ENCODE data around the gene TMEM165.

TMEM165 gene

GRCh38 chr4:55442541-55442940, 46.8 kb downstream of the TMEM165 start:
- Histone ChIP-seq H3K4me1 (ENCODE audit: control insufficient read depth, insufficient read depth, low read length) (no peaks in the 10 kb centered on the region), H3K36me3 (ENCODE audit: control insufficient read depth in 2 of 2, insufficient read depth in 1 of 2, low read length in 2 of 2) (peaks cover 0 to 69% of the 10 kb centered on the region in 2 experiments; a peak in 2 of 3 replicates), H3K9me3 (ENCODE audit: control insufficient read depth, insufficient read depth, low read depth, low read length) (no peaks in the 10 kb centered on the region), H3K4me3 (ENCODE audit: low read depth, low read length) (no peak overlapping the region), H3K27ac (ENCODE audit: extremely low read depth, low read depth, low read length) (no peak overlapping the region)
- ChIA-PET CTCF (interaction anchor here (0.9 kb wide), 1 partner anchor 471 kb away, joined by 3 read pairs; no protein-coding TSS in a partner anchor), POLR2A (no interaction called here)
- TF ChIP-seq GLIS2 (tag by site-specific recombination; IDR thresholded peaks at IDR 0.05) (no peak), ZBTB44 (tag by site-specific recombination; IDR thresholded peaks at IDR 0.05) (no peak), SCRT1 (tag by site-specific recombination; IDR thresholded peaks at IDR 0.05; ENCODE audit: borderline replicate concordance) (no peak), ZNF555 (tag by site-specific recombination; conservative IDR thresholded peaks at IDR 0.05) (no peak), ZBTB6 (tag by site-specific recombination; IDR thresholded peaks at IDR 0.05) (no peak), ZNF843 (tag by site-specific recombination; IDR thresholded peaks at IDR 0.05) (no peak), FEZF1 (tag by site-specific recombination; IDR thresholded peaks at IDR 0.05) (no peak), SCRT2 (tag by site-specific recombination; IDR thresholded peaks at IDR 0.05) (no peak), GFI1B (tag by site-specific recombination; IDR thresholded peaks at IDR 0.05) (no peak), HOXC10 (CRISPR knock-in tag; IDR thresholded peaks at IDR 0.05) (no peak), ZNF16 (tag by site-specific recombination; IDR thresholded peaks at IDR 0.05; ENCODE audit: low read depth) (no peak)

- no peak for TF ChIP-seq ZNF629 (tag by site-specific recombination; IDR thresholded peaks at IDR 0.05)
- TF ChIP-seq ZNF654 (tag by site-specific recombination; IDR thresholded peaks at IDR 0.05; ENCODE audit: low read depth): peak; percentile 29
- POLR2A ChIA-PET: no interaction called here
- Histone ChIP-seq H3K27ac (ENCODE audit: extremely low read depth, low read depth, low read length) (no peak overlapping the region), H3K4me1 (ENCODE audit: control insufficient read depth, insufficient read depth, low read length) (no peaks in the 10 kb centered on the region), H3K36me3 (ENCODE audit: control insufficient read depth in 2 of 2, insufficient read depth in 1 of 2, low read length in 2 of 2) (peaks cover 5 to 69% of the 10 kb centered on the region in 2 experiments; a peak in 2 of 3 replicates), H3K9me3 (ENCODE audit: control insufficient read depth, insufficient read depth, low read depth, low read length) (no peaks in the 10 kb centered on the region), H3K4me3 (ENCODE audit: low read depth, low read length) (no peak overlapping the region)
- CTCF ChIA-PET: interaction anchor here (0.6 to 1.2 kb wide), 5 partner anchors 12 to 421 kb away, joined by 3 to 5 read pairs (median 3); partner anchors contain the start of gene SRD5A3
Observed at GRCh38 chr4:55444827-55445226, 49.1 kb downstream of the TMEM165 start.

GRCh38 chr4:55445921-55446577, 50.3 kb downstream of the TMEM165 start:
- Histone ChIP-seq H3K27ac (ENCODE audit: extremely low read depth, low read depth, low read length) (no peak overlapping the region), H3K36me3 (ENCODE audit: control insufficient read depth in 2 of 2, insufficient read depth in 1 of 2, low read length in 2 of 2) (peaks cover 5 to 73% of the 10 kb centered on the region in 2 experiments; a peak in 2 of 3 replicates), H3K9me3 (ENCODE audit: control insufficient read depth, insufficient read depth, low read depth, low read length) (no peaks in the 10 kb centered on the region), H3K4me3 (ENCODE audit: low read depth, low read length) (no peak overlapping the region), H3K4me1 (ENCODE audit: control insufficient read depth, insufficient read depth, low read length) (no peaks in the 10 kb centered on the region)
- TF ChIP-seq GLI4 (tag by site-specific recombination; IDR thresholded peaks at IDR 0.05): no peak
- TF ChIP-seq SP3 (tag by site-specific recombination; IDR thresholded peaks at IDR 0.05): no peak
- no peak for TF ChIP-seq ZNF707 (tag by site-specific recombination; IDR thresholded peaks at IDR 0.05)
- CTCF ChIA-PET: interaction anchor here (0.7 to 1.2 kb wide), 4 partner anchors 73 to 421 kb away, joined by 3 read pairs; no protein-coding TSS in a partner anchor
- POLR2A ChIA-PET: interaction anchor here (0.6 to 0.7 kb wide), 2 partner anchors 32 to 54 kb away, joined by 3 read pairs; no protein-coding TSS in a partner anchor

- Histone ChIP-seq H3K36me3 (ENCODE audit: control insufficient read depth in 2 of 2, insufficient read depth in 1 of 2, low read length in 2 of 2) (peaks cover 5 to 71% of the 10 kb centered on the region in 2 experiments; a peak in 2 of 3 replicates), H3K4me1 (ENCODE audit: control insufficient read depth, insufficient read depth, low read length) (no peaks in the 10 kb centered on the region), H3K4me3 (ENCODE audit: low read depth, low read length) (no peak overlapping the region), H3K27ac (ENCODE audit: extremely low read depth, low read depth, low read length) (no peak overlapping the region), H3K9me3 (ENCODE audit: control insufficient read depth, insufficient read depth, low read depth, low read length) (no peaks in the 10 kb centered on the region)
- CTCF ChIA-PET: interaction anchor here (0.7 kb wide), 2 partner anchors 73 to 193 kb away, joined by 3 read pairs; no protein-coding TSS in a partner anchor
- POLR2A ChIA-PET: no interaction called here
- TF ChIP-seq TCF7L2 (IDR thresholded peaks at IDR 0.05; ENCODE audit: borderline replicate concordance, low read depth, low read length): no peak
- no peak for TF ChIP-seq ZNF521 (tag by site-specific recombination; IDR thresholded peaks at IDR 0.05)
- no peak for TF ChIP-seq ZNF548 (tag by site-specific recombination; IDR thresholded peaks at IDR 0.05)
- no peak for TF ChIP-seq ZNF704 (tag by site-specific recombination; IDR thresholded peaks at IDR 0.05)
- no peak for TF ChIP-seq FEZF1 (tag by site-specific recombination; IDR thresholded peaks at IDR 0.05)
Observed at GRCh38 chr4:55446578-55446922, 50.8 kb downstream of the TMEM165 start.

All from HEK293 (cell line).